ENCODE measurements around the gene SCUBE3.

SCUBE3 gene

DNA sequence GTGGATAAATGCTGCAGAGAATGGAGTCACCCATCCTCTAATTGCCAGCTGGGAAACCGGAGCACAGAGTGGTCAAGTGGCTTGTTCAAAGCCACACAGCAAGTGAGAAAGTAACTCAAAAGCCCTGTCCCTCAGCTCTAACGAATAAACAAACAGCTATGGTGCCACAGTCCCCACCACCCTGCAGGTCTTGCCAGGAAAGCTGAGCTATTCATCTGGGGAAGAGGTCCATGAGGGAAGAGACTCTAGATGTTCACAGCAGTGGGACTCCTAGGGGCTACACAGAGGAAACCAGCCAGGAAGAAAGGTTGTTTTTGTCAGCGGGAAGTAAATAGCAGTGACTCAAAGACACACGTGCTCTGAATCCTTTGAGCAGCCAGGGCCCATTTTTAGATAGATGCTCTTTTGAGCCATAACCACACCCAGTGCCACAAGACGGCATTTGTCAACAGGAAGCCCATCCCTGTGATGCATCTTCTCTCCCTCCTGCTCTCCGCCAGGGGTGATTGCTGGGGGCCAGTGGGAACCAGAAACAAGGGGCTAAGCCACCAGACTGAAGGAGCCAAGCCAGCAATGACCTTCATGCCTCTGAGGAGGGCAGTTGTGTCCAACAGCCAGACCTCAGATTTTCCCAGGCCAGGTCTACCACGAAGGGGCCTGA lies 40.2 kb upstream of the SCUBE3 start:
- 0 out of 2 replicates have a peak, but pooled peaks cover 3% of the 10 kb centered on the region for H3K27me3 ChIP-seq (ENCODE audit: control insufficient read depth, insufficient read depth, low read length)
- no peak overlapping the region for H3K9ac ChIP-seq (ENCODE audit: low read depth, low read length)
- no peaks in the 10 kb centered on the region for H3K4me1 ChIP-seq (ENCODE audit: control insufficient read depth, insufficient read depth, low read length)
- no peak overlapping the region for H3K4me3 ChIP-seq (ENCODE audit: low read depth, low read length)
- no peaks in the 10 kb centered on the region for H3K9me3 ChIP-seq (ENCODE audit: control insufficient read depth, insufficient read depth, low read length)
- H3K36me3 ChIP-seq (ENCODE audit: control insufficient read depth, insufficient read depth, low read length), result no peaks in the 10 kb centered on the region
- H3K27ac ChIP-seq (ENCODE audit: low read depth, low read length), result no peak overlapping the region

- H3K4me3 ChIP-seq (ENCODE audit: low read depth, low read length), result no peak overlapping the region
- H3K9me3 ChIP-seq (ENCODE audit: control insufficient read depth, insufficient read depth, low read length), result no peaks in the 10 kb centered on the region
- no peak overlapping the region for H3K9ac ChIP-seq (ENCODE audit: low read depth, low read length)
- H3K4me1 ChIP-seq (ENCODE audit: control insufficient read depth, insufficient read depth, low read length), result no peaks in the 10 kb centered on the region
- H3K27me3 ChIP-seq (ENCODE audit: control insufficient read depth, insufficient read depth, low read length), result 0 out of 2 replicates have a peak, but pooled peaks cover 3% of the 10 kb centered on the region
- no peaks in the 10 kb centered on the region for H3K36me3 ChIP-seq (ENCODE audit: control insufficient read depth, insufficient read depth, low read length)
- no peak overlapping the region for H3K27ac ChIP-seq (ENCODE audit: low read depth, low read length)
Observed at GRCh38 chr6:35174088-35174434, 39.7 kb upstream of the SCUBE3 start.

DNA sequence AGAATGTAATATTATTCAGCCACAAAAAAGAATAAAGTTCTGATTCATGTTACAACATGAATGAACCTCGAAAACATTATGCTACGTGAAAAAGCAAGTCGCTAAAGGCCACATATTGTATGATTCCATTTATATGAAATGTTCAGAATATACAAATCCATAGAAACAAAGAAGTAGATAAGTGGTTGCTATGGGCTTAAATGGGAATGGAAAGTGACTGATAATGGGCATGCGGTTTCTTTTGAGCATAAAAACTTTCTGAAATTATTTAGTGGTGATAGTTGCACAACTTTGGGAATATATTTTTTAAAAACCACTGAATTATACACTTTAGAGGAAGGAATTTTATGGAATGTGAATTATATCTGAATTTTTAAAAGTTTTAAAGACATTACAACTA lies 39.3 kb upstream of the SCUBE3 start:
- Histone ChIP-seq H3K4me1 (ENCODE audit: control insufficient read depth, insufficient read depth, low read length) (no peaks in the 10 kb centered on the region), H3K9ac (ENCODE audit: low read depth, low read length) (no peak overlapping the region), H3K27ac (ENCODE audit: low read depth, low read length) (no peak overlapping the region), H3K27me3 (ENCODE audit: control insufficient read depth, insufficient read depth, low read length) (0 out of 2 replicates have a peak, but pooled peaks cover 3% of the 10 kb centered on the region), H3K36me3 (ENCODE audit: control insufficient read depth, insufficient read depth, low read length) (no peaks in the 10 kb centered on the region), H3K9me3 (ENCODE audit: control insufficient read depth, insufficient read depth, low read length) (no peaks in the 10 kb centered on the region), H3K4me3 (ENCODE audit: low read depth, low read length) (no peak overlapping the region)

DNA sequence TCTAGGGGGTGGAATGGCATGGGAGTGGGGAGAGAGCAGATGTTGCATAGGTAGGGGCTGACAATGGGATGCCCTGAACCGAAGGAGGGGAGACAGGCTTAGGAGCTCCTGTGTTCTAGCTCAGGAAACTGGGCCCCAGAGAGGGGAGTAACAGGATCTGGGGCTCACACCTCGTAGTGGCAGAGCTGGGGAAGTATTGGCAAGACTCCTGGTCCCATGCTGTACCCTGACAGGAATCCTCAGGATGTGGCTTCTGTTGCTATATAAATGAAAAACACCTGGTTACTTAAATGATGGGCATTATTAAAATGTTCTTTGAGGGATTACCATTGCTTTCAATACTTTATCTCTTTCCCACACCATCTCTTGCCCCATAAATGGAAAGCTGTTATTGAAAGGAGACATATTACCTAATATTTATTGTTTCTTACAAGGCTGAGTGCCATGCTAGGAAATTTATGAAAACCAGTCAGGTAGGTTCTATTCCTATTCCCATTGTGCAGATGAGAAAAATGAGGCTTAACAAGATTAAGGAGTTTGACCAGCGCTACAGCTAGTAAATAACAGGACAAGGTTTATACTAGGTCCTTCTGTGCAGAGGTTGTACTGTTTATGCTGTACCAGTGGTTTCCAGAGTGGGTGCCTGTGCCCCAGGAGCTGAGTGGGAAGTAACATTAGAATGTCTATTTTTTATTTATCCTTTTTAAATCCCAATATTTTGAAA lies 37.3 kb upstream of the SCUBE3 start:
- Histone ChIP-seq H3K27me3 (ENCODE audit: control insufficient read depth, insufficient read depth, low read length) (0 out of 2 replicates have a peak, but pooled peaks cover 3% of the 10 kb centered on the region), H3K36me3 (ENCODE audit: control insufficient read depth, insufficient read depth, low read length) (no peaks in the 10 kb centered on the region), H3K4me3 (ENCODE audit: low read depth, low read length) (no peak overlapping the region), H3K9me3 (ENCODE audit: control insufficient read depth, insufficient read depth, low read length) (no peaks in the 10 kb centered on the region), H3K9ac (ENCODE audit: low read depth, low read length) (no peak overlapping the region), H3K4me1 (ENCODE audit: control insufficient read depth, insufficient read depth, low read length) (no peaks in the 10 kb centered on the region), H3K27ac (ENCODE audit: low read depth, low read length) (no peak overlapping the region)

GRCh38 chr6:35177157-35177556 lies 36.6 kb upstream of the SCUBE3 start:
- Histone ChIP-seq H3K4me3 (ENCODE audit: low read depth, low read length) (no peak overlapping the region), H3K9ac (ENCODE audit: low read depth, low read length) (no peak overlapping the region), H3K27ac (ENCODE audit: low read depth, low read length) (no peak overlapping the region), H3K4me1 (ENCODE audit: control insufficient read depth, insufficient read depth, low read length) (no peaks in the 10 kb centered on the region), H3K36me3 (ENCODE audit: control insufficient read depth, insufficient read depth, low read length) (no peaks in the 10 kb centered on the region), H3K27me3 (ENCODE audit: control insufficient read depth, insufficient read depth, low read length) (peaks cover 6% of the 10 kb centered on the region; the same call in 1 of the 2 replicates), H3K9me3 (ENCODE audit: control insufficient read depth, insufficient read depth, low read length) (no peaks in the 10 kb centered on the region)

GRCh38 chr6:35177596-35177995 lies 36.2 kb upstream of the SCUBE3 start:
- H3K9me3 ChIP-seq (ENCODE audit: control insufficient read depth, insufficient read depth, low read length), result no peaks in the 10 kb centered on the region
- no peak overlapping the region for H3K9ac ChIP-seq (ENCODE audit: low read depth, low read length)
- no peak overlapping the region for H3K27ac ChIP-seq (ENCODE audit: low read depth, low read length)
- H3K36me3 ChIP-seq (ENCODE audit: control insufficient read depth, insufficient read depth, low read length), result no peaks in the 10 kb centered on the region
- no peak overlapping the region for H3K4me3 ChIP-seq (ENCODE audit: low read depth, low read length)
- H3K27me3 ChIP-seq (ENCODE audit: control insufficient read depth, insufficient read depth, low read length), result peaks cover 7% of the 10 kb centered on the region; the same call in 1 of the 2 replicates
- H3K4me1 ChIP-seq (ENCODE audit: control insufficient read depth, insufficient read depth, low read length), result no peaks in the 10 kb centered on the region

DNA sequence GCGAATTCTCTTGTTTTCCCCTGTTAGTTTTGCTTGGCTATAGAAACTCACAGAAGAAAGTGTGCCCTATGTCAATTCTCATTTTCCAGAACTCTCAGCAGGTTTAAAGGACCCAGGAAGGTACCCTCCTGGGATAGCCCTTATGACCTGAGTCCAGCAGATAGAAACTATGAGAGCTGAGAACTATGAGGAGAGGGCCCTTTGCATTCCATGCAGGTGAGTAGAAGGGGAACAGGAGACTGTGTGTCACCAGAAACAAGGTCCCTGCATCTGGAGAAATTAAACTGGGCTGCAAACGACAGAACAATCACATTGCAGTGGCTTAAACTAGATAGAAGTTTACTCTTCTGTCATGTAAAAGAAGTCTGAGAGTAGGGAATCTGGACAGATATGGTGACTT lies 35.7 kb upstream of the SCUBE3 start:
- peaks cover 10% of the 10 kb centered on the region for H3K27me3 ChIP-seq (ENCODE audit: control insufficient read depth, insufficient read depth, low read length)
- no peak overlapping the region for H3K4me3 ChIP-seq (ENCODE audit: low read depth, low read length)
- no peaks in the 10 kb centered on the region for H3K36me3 ChIP-seq (ENCODE audit: control insufficient read depth, insufficient read depth, low read length)
- no peaks in the 10 kb centered on the region for H3K4me1 ChIP-seq (ENCODE audit: control insufficient read depth, insufficient read depth, low read length)
- H3K9ac ChIP-seq (ENCODE audit: low read depth, low read length), result no peak overlapping the region
- H3K9me3 ChIP-seq (ENCODE audit: control insufficient read depth, insufficient read depth, low read length), result no peaks in the 10 kb centered on the region
- H3K27ac ChIP-seq (ENCODE audit: low read depth, low read length), result no peak overlapping the region

GRCh38 chr6:35178932-35179832 lies 34.6 kb upstream of the SCUBE3 start:
- Histone ChIP-seq H3K4me3 (ENCODE audit: low read depth, low read length) (no peak overlapping the region), H3K9ac (ENCODE audit: low read depth, low read length) (no peak overlapping the region), H3K27me3 (ENCODE audit: control insufficient read depth, insufficient read depth, low read length) (peaks cover 14% of the 10 kb centered on the region), H3K4me1 (ENCODE audit: control insufficient read depth, insufficient read depth, low read length) (no peaks in the 10 kb centered on the region), H3K36me3 (ENCODE audit: control insufficient read depth, insufficient read depth, low read length) (no peaks in the 10 kb centered on the region), H3K27ac (ENCODE audit: low read depth, low read length) (no peak overlapping the region), H3K9me3 (ENCODE audit: control insufficient read depth, insufficient read depth, low read length) (no peaks in the 10 kb centered on the region)

DNA sequence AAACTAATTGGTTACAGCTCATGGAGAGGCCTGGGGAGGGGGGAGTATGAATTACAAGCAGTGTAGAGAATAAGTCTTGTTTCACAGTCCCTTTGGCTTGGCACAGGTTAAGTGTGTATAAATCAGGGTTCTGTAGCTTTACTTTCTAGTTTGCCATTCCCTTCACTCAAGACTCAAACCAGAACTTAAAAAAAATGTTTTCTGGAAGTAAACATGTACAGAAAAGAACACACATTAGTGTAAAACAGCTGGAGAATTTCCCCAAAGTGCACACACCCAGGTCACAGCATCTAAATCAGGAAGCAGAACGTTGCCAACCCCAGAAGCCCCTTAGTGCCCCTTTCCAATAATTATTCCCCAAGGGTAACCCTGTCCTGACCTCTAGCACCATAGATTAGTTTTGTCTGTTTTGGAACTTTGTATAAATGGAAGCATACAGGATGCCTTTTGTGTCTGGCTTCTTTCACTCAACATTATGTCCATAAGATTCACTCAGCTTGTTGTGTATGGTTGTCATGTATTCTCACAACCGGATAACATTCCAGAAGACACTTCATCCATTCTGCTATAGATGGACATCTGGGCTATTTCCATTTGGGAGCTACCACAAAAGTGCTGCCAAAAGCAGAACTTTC lies 33.7 kb upstream of the SCUBE3 start:
- no peak overlapping the region for H3K9ac ChIP-seq (ENCODE audit: low read depth, low read length)
- no peaks in the 10 kb centered on the region for H3K9me3 ChIP-seq (ENCODE audit: control insufficient read depth, insufficient read depth, low read length)
- H3K27ac ChIP-seq (ENCODE audit: low read depth, low read length), result no peak overlapping the region
- H3K4me3 ChIP-seq (ENCODE audit: low read depth, low read length), result no peak overlapping the region
- peaks cover 14% of the 10 kb centered on the region for H3K27me3 ChIP-seq (ENCODE audit: control insufficient read depth, insufficient read depth, low read length)
- H3K4me1 ChIP-seq (ENCODE audit: control insufficient read depth, insufficient read depth, low read length), result no peaks in the 10 kb centered on the region
- H3K36me3 ChIP-seq (ENCODE audit: control insufficient read depth, insufficient read depth, low read length), result no peaks in the 10 kb centered on the region

DNA sequence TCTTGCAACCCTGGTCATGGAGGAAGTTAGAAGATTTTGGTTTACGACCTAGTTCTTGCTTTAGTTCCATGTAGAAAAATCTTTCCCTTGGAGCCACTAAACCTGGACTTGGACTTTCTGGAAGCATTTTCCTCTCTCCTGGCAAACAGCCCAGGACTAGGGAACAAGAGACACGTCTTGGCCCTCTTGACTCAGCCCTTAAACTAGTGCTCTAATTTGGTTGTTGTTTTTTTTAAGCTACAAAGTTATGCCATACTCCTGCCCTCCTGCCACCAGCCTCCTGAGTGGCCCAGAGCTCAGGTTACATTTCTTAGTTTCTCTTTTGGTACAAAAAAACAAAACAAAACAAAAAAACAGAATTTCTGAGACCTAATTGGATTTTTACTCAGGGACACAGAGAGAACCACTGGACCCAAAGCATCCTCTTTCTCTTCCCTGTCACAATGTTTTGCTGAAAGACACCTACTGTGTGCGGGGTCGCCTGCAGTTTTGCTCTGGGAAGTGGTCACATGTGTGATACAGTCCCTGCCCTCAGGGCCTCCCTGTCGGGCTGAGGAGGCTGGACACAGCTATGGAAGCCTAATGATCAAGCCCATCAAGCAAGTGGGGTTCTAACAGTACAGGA lies 32.3 kb upstream of the SCUBE3 start:
- H3K4me1 ChIP-seq (ENCODE audit: control insufficient read depth, insufficient read depth, low read length), result no peaks in the 10 kb centered on the region
- no peaks in the 10 kb centered on the region for H3K9me3 ChIP-seq (ENCODE audit: control insufficient read depth, insufficient read depth, low read length)
- no peak overlapping the region for H3K9ac ChIP-seq (ENCODE audit: low read depth, low read length)
- no peaks in the 10 kb centered on the region for H3K36me3 ChIP-seq (ENCODE audit: control insufficient read depth, insufficient read depth, low read length)
- H3K27me3 ChIP-seq (ENCODE audit: control insufficient read depth, insufficient read depth, low read length), result peaks cover 14% of the 10 kb centered on the region
- no peak overlapping the region for H3K27ac ChIP-seq (ENCODE audit: low read depth, low read length)
- no peak overlapping the region for H3K4me3 ChIP-seq (ENCODE audit: low read depth, low read length)

All from HUES48 (cell line).